H1 (cell line): ENCODE data around the gene AP2A2. TPM values are rescaled to one million over a fixed set of nuclear protein-coding genes. Genes with fewer than 3 reads are reported as not detected.
A peak's percentile ranks its signal among the peaks of the same experiment; 100 is the strongest.

Source experiments
- CTCF ChIA-PET: fragments of 300-600 bp; sonication (Branson Sonifier 250); formaldehyde crosslinking; loops from one replicate; lab custom pipeline; 2021; ENCODE audit not compliant: partially characterized antibody; lab: Charles Lee
- POLR2A ChIA-PET: fragments of 300-600 bp; sonication (Branson Sonifier 250); formaldehyde crosslinking; loops from one replicate; lab custom pipeline; 2021; ENCODE audit warnings: inconsistent platforms; ENCODE audit not compliant: partially characterized antibody; lab: Charles Lee
- DNase-seq, 2 experiments: peaks; one replicate each; pipeline versions ENCODE4 v3.0.0 to v3.0.0-alpha.2; 2010 to 2022; ENCODE audit warnings: low spot score in 2 of 2, low read depth in 1 of 2, mixed read lengths in 1 of 2
- FAIRE-seq: peaks from 2 replicates; lab custom pipeline; 2011; peaks lifted over from hg19 to GRCh38; lab: Jason Lieb, UNC
- H2AFZ ChIP-seq: 2 replicates; pipeline ENCODE4 v1.8.1; 2012; ENCODE audit warnings: low read length, inconsistent platforms
- H2AK5ac ChIP-seq: 2 replicates; pipeline ENCODE4 v1.6.1; 2013; ENCODE audit warnings: low read depth, low read length
- H2BK120ac ChIP-seq: replicated peaks from 2 replicates; pipeline ENCODE3; 2013; ENCODE audit warnings: low read depth, low read length, inconsistent platforms
- H2BK12ac ChIP-seq: 2 replicates; pipeline ENCODE4 v1.6.1; 2013; ENCODE audit warnings: low read depth, low read length
- H2BK15ac ChIP-seq: 2 replicates; pipeline ENCODE4 v1.6.1; 2013; ENCODE audit warnings: low read length
- H2BK20ac ChIP-seq: 2 replicates; pipeline ENCODE4 v1.6.1; 2013; ENCODE audit warnings: low read length
- H2BK5ac ChIP-seq: 2 replicates; pipeline ENCODE4 v1.6.1; 2013; ENCODE audit warnings: low read depth, low read length
- H3K14ac ChIP-seq: 2 replicates; pipeline ENCODE4 v1.6.1; 2013; ENCODE audit warnings: inconsistent platforms; ENCODE audit not compliant: insufficient read length
- H3K18ac ChIP-seq: 2 replicates; pipeline ENCODE4 v1.6.1; 2013; ENCODE audit warnings: low read length; ENCODE audit errors: extremely low read depth
- H3K23ac ChIP-seq: 2 replicates; pipeline ENCODE4 v1.6.1; 2013; ENCODE audit warnings: inconsistent platforms; ENCODE audit not compliant: insufficient read length
- H3K23me2 ChIP-seq: 2 replicates; pipeline ENCODE4 v1.6.1; 2013; ENCODE audit warnings: low read depth, low read length
- H3K27ac ChIP-seq: 2 replicates; pipeline ENCODE4 v1.6.1; 2011; ENCODE audit warnings: low read depth, low read length, inconsistent platforms
- H3K27me3 ChIP-seq, 4 experiments: replicated peaks in 1 of 4; 1 replicate in 1 of 4; 2 replicates in 3 of 4; pipeline versions ENCODE4 v1.6.1 to v1.8.1; 2011 to 2013; ENCODE audit warnings: low read length in 3 of 4, mild to moderate bottlenecking in 3 of 4, inconsistent platforms in 2 of 4, mixed read lengths in 2 of 4, moderate library complexity in 1 of 4; ENCODE audit not compliant: control insufficient read depth in 3 of 4, insufficient read depth in 3 of 4; ENCODE audit errors: extremely low read depth in 1 of 4
- H3K36me3 ChIP-seq, 4 experiments: 2 replicates each; pipeline versions ENCODE4 v1.6.1 to v1.8.1; 2011 to 2013; ENCODE audit warnings: mild to moderate bottlenecking in 4 of 4, low read length in 3 of 4, moderate library complexity in 2 of 4, control low read depth in 1 of 4, inconsistent platforms in 1 of 4; ENCODE audit not compliant: insufficient read depth in 4 of 4, control insufficient read depth in 2 of 4
- H3K4ac ChIP-seq: replicated peaks from 2 replicates; pipeline ENCODE3; 2013; ENCODE audit warnings: low read length, low read depth, mixed read lengths, inconsistent platforms; ENCODE audit not compliant: insufficient read length
- H3K4me1 ChIP-seq, 4 experiments: replicated peaks in 1 of 4; 1 replicate in 1 of 4; 2 replicates in 3 of 4; pipeline versions ENCODE4 v1.6.1 to v1.8.1; 2011 to 2013; ENCODE audit warnings: low read length in 3 of 4, inconsistent platforms in 2 of 4, mixed read lengths in 1 of 4; ENCODE audit not compliant: insufficient read depth in 4 of 4, control insufficient read depth in 3 of 4
- H3K4me2 ChIP-seq, 2 experiments: 2 replicates each; pipeline versions ENCODE4 v1.6.1 to v1.8.1; 2011 to 2013; ENCODE audit warnings: low read depth in 2 of 2, low read length in 2 of 2, control low read depth in 1 of 2, inconsistent platforms in 1 of 2, mild to moderate bottlenecking in 1 of 2; ENCODE audit not compliant: insufficient read depth in 1 of 2
- H3K4me3 ChIP-seq, 4 experiments: fragments of 200-600, 300-600 bp in 1 of 4; sonication (generic), shearing (Covaris generic), sonication (Bioruptor Twin) in 1 of 4; 2 replicates each; pipeline versions ENCODE4 v1.5.1 to v1.8.1; 2011 to 2016; ENCODE audit warnings: low read length in 4 of 4, low read depth in 3 of 4, control low read depth in 2 of 4, inconsistent platforms in 2 of 4, mild to moderate bottlenecking in 2 of 4, mixed read lengths in 1 of 4, moderate library complexity in 1 of 4; ENCODE audit not compliant: insufficient read depth in 2 of 4; ENCODE audit errors: extremely low read depth in 1 of 4
- H3K56ac ChIP-seq: replicated peaks from 2 replicates; pipeline ENCODE3; 2013; ENCODE audit warnings: low read depth, mild to moderate bottlenecking, mixed read lengths, low read length, inconsistent platforms; ENCODE audit not compliant: insufficient read length
- H3K79me1 ChIP-seq: 2 replicates; pipeline ENCODE4 v1.6.1; 2013; ENCODE audit warnings: low read depth, low read length, control low read depth
- H3K79me2 ChIP-seq, 2 experiments: 2 replicates each; pipeline versions ENCODE4 v1.6.1 to v1.8.1; 2012 to 2013; ENCODE audit warnings: low read length in 2 of 2, mild to moderate bottlenecking in 2 of 2, inconsistent platforms in 1 of 2; ENCODE audit not compliant: insufficient read depth in 2 of 2, control insufficient read depth in 1 of 2
- H3K9ac ChIP-seq, 4 experiments: replicated peaks in 1 of 4; 1 replicate in 1 of 4; 2 replicates in 3 of 4; pipeline versions ENCODE4 v1.6.1 to v1.8.1; 2011 to 2013; ENCODE audit warnings: low read depth in 3 of 4, low read length in 3 of 4, control low read depth in 2 of 4, mild to moderate bottlenecking in 2 of 4, moderate library complexity in 2 of 4, inconsistent platforms in 1 of 4; ENCODE audit errors: extremely low read depth in 1 of 4
- H3K9me3 ChIP-seq, 2 experiments: 2 replicates each; pipeline versions ENCODE4 v1.6.1 to v1.8.1; 2012 to 2013; ENCODE audit warnings: mild to moderate bottlenecking in 2 of 2, moderate library complexity in 2 of 2, control low read depth in 1 of 2, inconsistent platforms in 1 of 2, low read depth in 1 of 2, low read length in 1 of 2, mixed read lengths in 1 of 2; ENCODE audit not compliant: insufficient read depth in 2 of 2
- H4K20me1 ChIP-seq, 2 experiments: replicated peaks in 1 of 2; 2 replicates each; pipeline versions ENCODE3 to v1.8.1; 2011 to 2013; ENCODE audit warnings: inconsistent platforms in 2 of 2, low read length in 2 of 2, mild to moderate bottlenecking in 1 of 2; ENCODE audit not compliant: insufficient read depth in 2 of 2, control insufficient read depth in 1 of 2
- H4K5ac ChIP-seq: 2 replicates; pipeline ENCODE4 v1.6.1; 2013; ENCODE audit warnings: low read length, low read depth, mixed read lengths, inconsistent platforms; ENCODE audit not compliant: insufficient read length
- H4K8ac ChIP-seq: 2 replicates; pipeline ENCODE4 v1.8.0; 2013; ENCODE audit warnings: mild to moderate bottlenecking, moderate library complexity, low read length, inconsistent platforms; ENCODE audit not compliant: insufficient read depth; ENCODE audit errors: extremely low read depth
- H4K91ac ChIP-seq: replicated peaks from 2 replicates; pipeline ENCODE3; 2013; ENCODE audit warnings: low read length, mixed read lengths, inconsistent platforms; ENCODE audit not compliant: insufficient read length
- CTCF ChIP-seq, 3 experiments: IDR thresholded peaks; 1 replicate in 2 of 3; 2 replicates in 1 of 3; pipeline versions ENCODE4 v1.5.1 to v1.6.1; 2011; ENCODE audit warnings: low read length in 3 of 3, mild to moderate bottlenecking in 3 of 3, inconsistent platforms in 2 of 3, low read depth in 1 of 3, moderate library complexity in 1 of 3; ENCODE audit not compliant: insufficient read depth in 1 of 3; ENCODE audit errors: control extremely low read depth in 1 of 3
- POLR2A ChIP-seq, 2 experiments: IDR thresholded peaks; 1 replicate in 1 of 2; 2 replicates in 1 of 2; pipeline ENCODE4 v1.6.1; 2011; ENCODE audit warnings: low read depth in 2 of 2, low read length in 2 of 2, mild to moderate bottlenecking in 2 of 2; ENCODE audit errors: control extremely low read depth in 1 of 2
- RAD21 ChIP-seq, 2 experiments: IDR thresholded peaks in 1 of 2; conservative IDR thresholded peaks in 1 of 2; 2 replicates each; pipeline ENCODE4 v1.6.1; 2011; ENCODE audit warnings: low read depth in 2 of 2, low read length in 2 of 2, improper control_type of control experiment in 1 of 2, inconsistent platforms in 1 of 2, mild to moderate bottlenecking in 1 of 2, moderate library complexity in 1 of 2
- USF2 ChIP-seq: IDR thresholded peaks from 2 replicates; pipeline ENCODE4 v1.6.1; 2011; ENCODE audit warnings: low read length, improper control_type of control experiment
- YY1 ChIP-seq: IDR thresholded peaks from 2 replicates; pipeline ENCODE4 v1.6.1; 2011; ENCODE audit warnings: low read depth, mild to moderate bottlenecking, low read length
- WGBS, 2 experiments: shearing (Covaris generic) in 1 of 2; methylation state at CpG; one replicate each; pipeline versions ENCODE4 v1.1.6 to v1.1.7; 2013 to 2015; ENCODE audit warnings: low lambda C conversion rate in 2 of 2, mixed read lengths in 2 of 2, inconsistent platforms in 1 of 2, low coverage in 1 of 2, missing lambda C conversion rate in 1 of 2; ENCODE audit not compliant: insufficient replicate concordance in 2 of 2, insufficient coverage in 1 of 2, insufficient read length in 1 of 2; ENCODE audit errors: extremely low coverage in 1 of 2, missing lambda C conversion rate in 1 of 2; 5-methylcytosine and 5-hydroxymethylcytosine counted together
- polyA plus RNA-seq, 7 experiments: library from polyadenylated mRNA; depleted of rRNA in 3 of 7; stranded (reverse) in 5 of 7; unstranded in 2 of 7; fragments of >200 nt in 5 of 7; fragments of 200-250 nt in 2 of 7; gene quantifications; 1 replicate in 5 of 7; 2 replicates in 1 of 7; 4 replicates in 1 of 7; pipeline versions ENCODE4 v1.2.1 to v1.2.3, GENCODE V29; 2011 to 2013; ENCODE audit warnings: missing spikeins in 2 of 7, mixed read lengths in 2 of 7
- total RNA-seq: library from RNA; stranded (reverse); fragmentation: NEBNext Ultra II Directional; extraction: Animal tissue kit (Norgen Biotek cat#: 25700); gene quantifications from 2 replicates; pipeline ENCODE4 v1.2.1, GENCODE V29; 2021

Gene AP2A2
- total and polyA plus RNA-seq, 2 of the 8 experiments (the other 6 are each of a cell fraction or from before 2014, with no cell fraction given): 50.0 to 65.0 TPM

GRCh38 chr11:898540-899190 lies 27.0 kb upstream of the AP2A2 start:
- H3K79me1 ChIP-seq: no peaks in the 10 kb centered on the region
- H4K8ac ChIP-seq: no peak overlapping the region
- H3K9me3 ChIP-seq: no peaks in the 10 kb centered on the region
- POLR2A ChIA-PET: interaction anchor here (1.0 to 1.9 kb wide), 6 partner anchors 12 to 152 kb away, joined by 3 to 5 read pairs (median 4); partner anchors contain the start of genes CHID1, POLR2L and TSPAN4
- H2BK20ac ChIP-seq: no peak overlapping the region
- H2AFZ ChIP-seq: no peak overlapping the region
- CTCF ChIA-PET: interaction anchor here (0.7 to 3.4 kb wide), 42 partner anchors 11 to 213 kb away, joined by 3 to 25 read pairs (median 4); partner anchors contain the start of genes MUC2, POLR2L and TSPAN4
- FAIRE-seq (no peak), DNase-seq (no peak)
- H3K56ac ChIP-seq: no peak overlapping the region
- H3K9ac ChIP-seq: no peak overlapping the region
- H2BK5ac ChIP-seq: no peak overlapping the region
- H2BK15ac ChIP-seq: no peak overlapping the region
- no peak overlapping the region for H3K14ac ChIP-seq
- H2BK12ac ChIP-seq: no peak overlapping the region
- H3K23me2 ChIP-seq: no peaks in the 10 kb centered on the region
- H4K20me1 ChIP-seq: peaks cover 11 to 25% of the 10 kb centered on the region in 2 experiments
- H4K91ac ChIP-seq: no peak overlapping the region
- no peak overlapping the region for H3K18ac ChIP-seq
- H2AK5ac ChIP-seq: no peak overlapping the region
- 92% methylated on average over 19 of the region's 22 CpGs; no CpG with 5 or more reads in 1 of the 2 experiments for WGBS, 2 experiments
- H3K27ac ChIP-seq: no peak overlapping the region
- no peak overlapping the region for H4K5ac ChIP-seq
- TF ChIP-seq YY1 (no peak), RAD21 (IDR thresholded peaks at IDR 0.05 in 1 of 2, conservative IDR thresholded peaks at IDR 0.05 in 1 of 2; ENCODE audit: low read depth in 2 of 2, low read length in 2 of 2) (peak; percentile 77 to 80), CTCF (IDR thresholded peaks at IDR 0.05; ENCODE audit: control extremely low read depth in 1 of 3, insufficient read depth in 1 of 3, low read depth in 1 of 3, low read length in 3 of 3) (peak in 2 of 3 experiments; percentile 61 to 67; a peak in 3 of 4 replicates), USF2 (peak; percentile 49), POLR2A (IDR thresholded peaks at IDR 0.05; ENCODE audit: control extremely low read depth in 1 of 2, low read depth in 2 of 2, low read length in 2 of 2) (no peak)
- H3K4ac ChIP-seq: no peak overlapping the region
- peaks cover 26 to 46% (median 35%) of the 10 kb centered on the region in 4 experiments for H3K36me3 ChIP-seq
- no peak overlapping the region for H3K4me3 ChIP-seq
- no peaks in the 10 kb centered on the region; a peak in 2 of 7 replicates for H3K4me1 ChIP-seq
- no peaks in the 10 kb centered on the region for H3K79me2 ChIP-seq
- H3K4me2 ChIP-seq: no peak overlapping the region
- no peak overlapping the region for H3K23ac ChIP-seq
- no peaks in the 10 kb centered on the region for H3K27me3 ChIP-seq
- no peak overlapping the region for H2BK120ac ChIP-seq
